Medulla oblongata (tissue), 1 donor: Measurements from ENCODE around the gene ACSL1.

Source experiments
- DNase-seq: peaks from one replicate; pipeline ENCODE4 v3.0.0-alpha.2; 2015; ENCODE audit errors: extremely low spot score

ACSL1 gene, protein sequence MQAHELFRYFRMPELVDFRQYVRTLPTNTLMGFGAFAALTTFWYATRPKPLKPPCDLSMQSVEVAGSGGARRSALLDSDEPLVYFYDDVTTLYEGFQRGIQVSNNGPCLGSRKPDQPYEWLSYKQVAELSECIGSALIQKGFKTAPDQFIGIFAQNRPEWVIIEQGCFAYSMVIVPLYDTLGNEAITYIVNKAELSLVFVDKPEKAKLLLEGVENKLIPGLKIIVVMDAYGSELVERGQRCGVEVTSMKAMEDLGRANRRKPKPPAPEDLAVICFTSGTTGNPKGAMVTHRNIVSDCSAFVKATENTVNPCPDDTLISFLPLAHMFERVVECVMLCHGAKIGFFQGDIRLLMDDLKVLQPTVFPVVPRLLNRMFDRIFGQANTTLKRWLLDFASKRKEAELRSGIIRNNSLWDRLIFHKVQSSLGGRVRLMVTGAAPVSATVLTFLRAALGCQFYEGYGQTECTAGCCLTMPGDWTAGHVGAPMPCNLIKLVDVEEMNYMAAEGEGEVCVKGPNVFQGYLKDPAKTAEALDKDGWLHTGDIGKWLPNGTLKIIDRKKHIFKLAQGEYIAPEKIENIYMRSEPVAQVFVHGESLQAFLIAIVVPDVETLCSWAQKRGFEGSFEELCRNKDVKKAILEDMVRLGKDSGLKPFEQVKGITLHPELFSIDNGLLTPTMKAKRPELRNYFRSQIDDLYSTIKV

DNA sequence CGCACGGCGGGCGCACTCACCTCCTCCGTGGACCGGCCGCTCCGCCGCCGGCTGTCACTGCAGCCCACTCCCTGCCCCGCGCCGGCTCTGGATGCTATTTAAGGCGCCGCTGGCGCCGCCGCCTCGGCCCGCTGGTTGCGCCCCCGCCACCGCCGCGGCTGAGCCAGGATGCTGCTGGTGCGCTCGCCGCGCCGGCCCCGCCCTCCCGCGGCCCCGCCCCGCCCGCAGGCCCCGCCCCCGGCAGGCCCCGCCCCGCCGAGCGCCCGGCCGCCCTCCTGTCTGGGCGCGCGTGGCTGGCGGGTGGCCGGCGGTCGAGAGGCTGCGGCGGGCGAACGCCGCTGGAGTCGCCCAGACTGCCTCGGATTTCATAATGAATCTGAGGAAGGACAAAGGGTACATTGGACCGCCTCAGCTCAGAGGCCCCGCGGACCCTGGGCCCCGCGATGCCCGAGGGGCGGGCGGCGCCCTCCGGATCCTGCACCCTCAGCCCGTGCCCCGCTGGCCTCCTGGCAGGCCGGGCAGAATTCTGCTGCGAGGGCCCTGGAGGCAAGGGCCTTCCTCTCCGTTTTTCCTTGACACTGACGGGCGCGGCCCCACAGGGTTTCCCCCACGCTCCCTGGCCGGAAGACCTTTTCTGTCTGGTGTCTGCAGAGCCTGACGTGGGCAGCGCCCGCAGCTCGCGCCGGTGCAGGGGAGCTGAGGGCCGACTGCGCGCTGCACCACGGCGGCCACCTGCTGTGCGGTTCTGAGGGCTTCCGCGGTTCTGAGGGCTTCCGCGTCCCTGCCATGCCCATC, at the start of gene ACSL1:
ACSL1 (minus strand) TSS at position 73 of the 795 bp plus-strand sequence. CDS start 22,454 bp downstream, outside the sequence.
- peak; percentile 79 for DNase-seq

- no peak for DNase-seq
Measured at GRCh38 chr4:184873054-184873453, 47.3 kb upstream of the ACSL1 start.

DNA sequence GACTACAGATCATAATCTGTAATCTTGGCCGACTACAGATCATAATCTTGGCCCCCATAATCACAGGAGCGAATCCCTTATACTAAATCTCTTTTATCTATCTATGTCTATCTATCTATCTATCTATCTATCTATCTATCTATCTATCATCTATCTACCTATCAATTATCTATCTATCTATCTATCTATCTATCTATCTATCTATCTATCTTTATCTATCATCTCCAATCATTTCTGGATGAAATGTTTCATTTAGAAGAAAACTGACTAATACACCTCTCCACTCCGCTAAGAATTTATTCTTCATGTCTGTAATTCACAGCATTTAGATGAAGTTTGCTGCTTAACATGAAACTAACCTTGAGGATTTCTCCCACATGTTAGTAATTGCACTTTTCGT, 45.0 kb upstream of the ACSL1 start:
- DNase-seq: no peak

- no peak for DNase-seq
Measured at GRCh38 chr4:184868623-184869022, 42.9 kb upstream of the ACSL1 start.

- DNase-seq: no peak
Measured at GRCh38 chr4:184863916-184864315, 38.1 kb upstream of the ACSL1 start.

GRCh38 chr4:184861047-184861446, 35.3 kb upstream of the ACSL1 start:
- peak; percentile 43 for DNase-seq

GRCh38 chr4:184860018-184860779, 34.4 kb upstream of the ACSL1 start:
- no peak for DNase-seq

DNA sequence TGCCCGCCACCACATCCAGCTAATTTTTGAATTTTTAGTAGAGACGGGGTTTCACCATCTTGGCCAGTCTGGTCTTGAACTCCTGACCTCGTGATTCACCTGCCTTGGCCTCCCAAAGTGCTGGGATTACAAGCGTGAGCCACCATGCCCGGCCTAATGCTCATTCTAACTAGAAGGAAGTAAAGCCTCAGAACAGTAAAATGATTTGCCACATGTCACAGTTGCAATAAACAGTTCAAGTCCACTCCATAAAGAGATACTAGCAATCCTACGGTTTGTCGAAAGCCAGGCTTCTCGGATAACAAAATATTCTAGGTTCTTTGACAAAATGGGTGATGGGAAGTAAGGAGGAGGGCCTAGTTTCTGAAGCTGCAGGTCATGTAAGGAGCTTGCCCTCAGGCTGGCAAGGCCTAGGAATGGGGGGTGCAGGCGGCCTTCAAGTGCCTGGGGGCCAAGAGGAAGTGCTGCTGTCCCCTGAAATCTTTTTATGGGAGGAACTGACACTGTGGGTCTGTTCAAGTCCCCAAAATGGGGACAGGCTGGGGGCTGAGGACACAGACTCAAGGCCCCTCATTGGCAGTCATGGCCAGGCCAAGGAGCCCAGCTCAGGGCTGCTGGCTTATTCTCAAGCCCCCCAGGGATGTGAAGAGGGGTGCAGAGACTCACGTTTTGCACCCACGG, 31.8 kb upstream of the ACSL1 start:
- DNase-seq: no peak

DNA sequence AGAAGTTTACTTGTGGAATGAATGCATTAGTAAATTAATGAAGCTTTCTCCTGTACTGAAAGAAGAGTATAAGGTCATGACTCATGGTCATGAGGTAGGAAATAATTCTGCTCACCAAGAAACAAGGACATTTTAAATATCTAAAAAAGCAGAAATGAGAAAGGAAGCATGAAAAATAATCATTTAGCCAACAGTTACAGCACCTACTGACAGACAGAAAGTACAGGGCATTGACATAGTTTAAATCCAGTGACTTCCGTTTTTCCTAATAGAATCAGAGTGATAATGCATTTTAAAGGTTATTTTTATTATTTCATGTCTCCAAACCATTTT, 30.5 kb upstream of the ACSL1 start:
- DNase-seq: peak; percentile 28

DNA sequence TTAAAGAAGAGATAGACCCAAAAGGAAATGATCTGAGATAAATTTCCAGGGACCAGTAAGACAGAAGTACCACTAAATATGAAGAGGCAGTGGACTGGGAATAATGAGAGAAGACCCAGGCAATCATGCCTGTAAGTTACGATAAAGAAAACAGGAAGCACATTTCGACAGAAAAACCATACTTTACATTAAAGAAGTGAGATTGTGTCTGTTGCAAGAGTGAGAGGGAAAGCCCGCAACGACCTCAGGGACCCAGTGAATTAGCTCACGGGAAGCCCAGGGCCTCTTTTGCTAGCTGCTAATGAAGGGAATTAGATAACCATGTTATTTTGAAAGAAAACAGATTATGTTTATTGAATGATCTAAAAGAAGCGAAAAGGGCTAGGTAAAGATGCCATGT, 28.9 kb upstream of the ACSL1 start:
- DNase-seq: peak; percentile 30

DNA sequence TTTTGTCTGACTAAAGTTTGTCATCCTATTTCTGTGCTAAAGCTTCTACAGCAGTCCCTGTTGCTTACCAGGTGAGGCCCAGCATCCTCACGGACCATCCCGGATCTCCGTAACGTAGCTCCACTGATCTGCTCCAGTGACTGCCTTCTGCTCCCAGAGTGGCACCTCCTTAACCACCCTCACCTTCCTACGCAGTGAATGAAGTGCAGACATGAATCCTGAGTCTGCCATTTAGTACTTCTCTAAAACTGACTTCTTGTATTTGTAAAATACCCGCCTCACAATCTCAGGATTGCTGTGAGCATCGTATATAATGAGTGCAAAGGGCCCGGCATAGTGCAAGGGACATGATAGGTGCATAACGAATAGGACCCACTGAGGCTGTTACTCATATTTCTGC, 27.7 kb upstream of the ACSL1 start:
- DNase-seq: no peak

DNA sequence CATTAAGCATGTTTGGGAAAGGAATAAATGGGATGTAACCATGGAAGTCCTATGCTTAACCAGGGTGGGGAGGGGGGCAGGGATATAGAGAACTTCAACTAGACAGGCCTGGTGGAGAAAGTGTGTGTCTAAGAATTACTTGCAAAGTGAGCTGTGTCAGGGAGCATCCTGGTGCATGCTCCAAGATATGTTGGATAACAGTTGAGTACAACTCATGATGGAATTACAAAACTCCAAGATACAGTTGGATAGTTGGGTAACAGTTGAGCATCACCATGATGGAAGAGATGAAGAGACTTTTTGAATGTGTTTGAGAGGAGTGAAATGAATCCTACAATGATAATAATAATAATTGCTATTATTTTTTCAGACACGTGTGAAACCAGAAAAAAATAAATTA, 26.1 kb upstream of the ACSL1 start:
- no peak for DNase-seq

DNA sequence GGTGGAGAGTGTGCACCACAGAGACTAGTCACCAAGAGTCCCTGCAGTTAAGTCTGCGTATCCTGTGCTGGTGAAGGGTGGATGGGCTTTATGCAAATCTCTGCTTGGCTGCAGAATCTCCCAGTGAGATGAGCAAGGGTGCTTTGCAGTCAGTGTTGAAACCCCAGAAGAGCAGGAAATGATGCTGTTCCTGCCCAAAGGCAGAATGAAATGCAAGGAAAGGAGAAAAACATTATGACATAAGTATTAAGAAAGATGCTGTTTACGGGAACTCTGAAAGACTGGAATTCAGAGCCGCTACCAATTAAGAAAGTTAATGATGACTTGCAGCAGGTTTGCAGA, 25.4 kb upstream of the ACSL1 start:
- DNase-seq: peak; percentile 24

DNA sequence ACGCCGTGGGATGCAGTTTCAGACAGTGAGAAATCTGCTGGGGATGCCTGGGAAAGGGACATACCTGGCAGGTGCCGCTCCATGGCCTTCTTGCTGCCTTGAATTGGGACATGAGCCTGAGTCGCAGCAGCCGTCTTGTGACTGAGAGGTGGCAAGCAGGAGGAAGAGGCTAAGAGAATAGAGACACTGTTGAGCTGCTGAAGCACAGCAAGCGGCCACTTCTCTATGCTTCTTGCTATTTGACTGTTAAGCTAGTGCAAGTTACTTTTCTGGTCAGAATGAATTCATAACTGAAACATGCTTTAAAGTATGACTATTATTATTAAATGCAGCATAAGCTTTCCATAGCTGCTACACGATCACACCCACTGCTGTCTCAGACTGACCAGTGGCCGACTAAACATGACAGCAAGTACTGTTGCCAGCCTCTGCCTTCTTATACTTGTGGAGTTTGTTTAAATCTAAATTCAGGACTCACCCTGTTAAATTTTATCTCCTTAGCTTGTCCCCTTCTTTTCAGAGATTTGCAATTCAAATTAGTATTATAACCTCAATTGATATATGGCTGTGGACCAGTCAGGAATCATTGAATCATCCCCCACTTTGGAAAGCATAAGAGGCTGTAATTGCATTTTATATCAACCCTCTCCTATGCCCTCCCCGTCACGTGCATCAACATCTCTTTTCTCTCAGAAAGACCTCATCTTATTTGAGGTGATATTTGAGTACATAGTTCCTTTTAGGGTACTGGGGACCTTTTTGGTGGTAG, 24.8 kb upstream of the ACSL1 start:
- DNase-seq: peak; percentile 11

DNA sequence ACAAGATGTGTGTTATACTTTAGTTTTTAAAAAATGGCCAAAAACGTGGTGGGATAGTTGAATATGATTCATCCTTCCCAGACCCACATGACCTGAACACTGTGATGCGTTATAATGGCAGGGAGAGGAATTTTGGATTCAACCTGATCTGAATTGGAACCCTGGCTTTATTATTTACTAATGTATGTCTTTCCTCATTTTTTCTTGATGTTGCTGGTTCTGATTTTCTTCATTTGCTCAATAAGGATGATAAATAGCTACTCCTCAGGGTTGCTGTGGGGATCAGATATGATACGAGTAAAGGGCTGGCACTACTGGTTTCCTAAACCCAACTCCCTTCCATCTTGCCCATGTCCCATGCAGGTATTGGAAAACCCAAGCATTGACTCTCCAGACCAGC, 24.2 kb upstream of the ACSL1 start:
- no peak for DNase-seq

DNA sequence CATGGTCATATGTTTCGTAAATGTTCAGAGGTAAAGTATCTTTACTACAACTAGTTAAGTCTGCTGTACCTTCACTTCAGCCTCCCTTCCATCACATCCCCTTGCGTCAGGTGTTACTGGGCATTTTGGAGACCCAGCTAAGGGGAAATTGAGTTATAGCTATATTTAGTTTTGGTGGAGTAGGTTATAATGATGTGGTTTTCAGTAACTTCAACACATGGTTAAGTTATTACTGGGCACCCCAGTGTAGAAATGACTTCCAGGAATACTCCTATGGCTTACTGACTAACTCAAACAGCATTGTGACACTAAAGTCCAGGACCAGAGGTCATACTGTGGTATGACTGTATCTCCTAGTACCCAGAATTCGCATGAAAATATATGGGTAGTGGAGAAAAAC, 23.4 kb upstream of the ACSL1 start:
- DNase-seq: no peak

DNA sequence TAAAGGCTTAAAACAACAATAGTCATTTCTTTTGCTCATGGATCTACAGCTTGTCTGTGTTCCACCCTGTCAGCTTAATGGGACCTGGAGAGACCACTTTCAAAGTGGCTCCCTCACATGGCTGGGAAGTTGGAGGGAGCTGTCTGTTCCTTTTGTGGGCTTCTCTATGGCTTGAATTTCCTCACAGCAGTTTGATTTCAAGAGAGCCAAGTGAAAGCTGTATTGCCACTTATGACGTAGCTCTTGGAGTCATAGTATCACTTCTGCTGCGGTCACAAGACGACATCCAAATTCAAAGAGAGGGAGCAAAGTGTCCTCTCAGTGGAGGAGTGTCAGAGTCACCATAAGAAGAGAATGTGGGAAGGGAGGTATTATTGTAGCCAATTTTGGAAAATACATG, 22.7 kb upstream of the ACSL1 start:
- DNase-seq: peak; percentile 64

DNA sequence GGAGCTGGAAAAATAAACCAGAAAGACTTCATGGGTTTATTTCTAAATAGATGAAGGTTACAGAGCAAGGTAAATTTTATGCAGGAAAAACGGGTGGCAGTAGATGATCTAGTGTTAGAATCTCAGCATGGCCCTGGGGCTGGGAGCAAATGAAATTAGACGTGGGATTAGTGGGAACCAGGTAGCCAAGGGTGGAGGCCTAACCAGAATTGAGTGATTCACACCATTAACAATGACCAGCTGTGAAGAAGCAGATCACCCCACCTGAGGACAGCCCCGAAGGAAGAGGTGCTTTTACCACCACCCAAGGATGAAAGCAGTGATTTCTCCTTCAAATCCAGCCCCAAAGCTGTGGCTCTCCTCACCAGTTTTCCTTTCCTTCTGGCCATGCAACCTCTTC, 20.8 kb upstream of the ACSL1 start:
- no peak for DNase-seq

GRCh38 chr4:184845367-184846021, 19.7 kb upstream of the ACSL1 start:
- no peak for DNase-seq

DNA sequence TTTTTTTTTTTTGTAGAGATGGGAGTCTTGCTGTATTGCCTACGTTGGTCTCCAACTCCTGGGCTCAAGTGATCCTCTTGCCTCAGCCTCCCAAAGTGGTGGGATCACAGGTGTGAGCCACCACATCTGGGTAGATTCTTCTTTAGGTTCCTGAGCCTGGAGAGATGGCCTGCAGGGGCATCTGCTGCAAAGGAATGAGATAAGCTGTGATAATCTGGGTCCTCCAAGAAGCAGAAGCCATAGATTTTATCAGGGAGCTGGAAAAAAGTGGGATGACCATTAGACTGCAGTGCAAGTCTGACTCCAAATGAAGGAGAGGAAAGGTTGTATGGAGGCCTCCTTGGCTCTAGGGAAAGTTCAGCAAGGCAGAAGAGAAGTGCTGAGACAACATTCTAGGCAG, 19.0 kb upstream of the ACSL1 start:
- no peak for DNase-seq
